A673 (cell line): Measurements from ENCODE around the gene DCLK1. TPM values are rescaled to one million over a fixed set of nuclear protein-coding genes. Genes with fewer than 3 reads are reported as not detected.

Experiments
- BruUV-seq: library from RNA; stranded (reverse); fragments of 400-500 nt; replicated peaks from 2 replicates; lab custom pipeline; 2021; lab: Mats Ljungman, UMichigan
- CTCF ChIA-PET: fragments of 300-600 bp; sonication (Branson Sonifier 250); formaldehyde crosslinking; loops from one replicate; lab custom pipeline; 2022; ENCODE audit warnings: antibody characterized with exemption; lab: Charles Lee
- POLR2A ChIA-PET: fragments of 300-600 bp; sonication (Branson Sonifier 250); formaldehyde crosslinking; loops from one replicate; lab custom pipeline; 2022; ENCODE audit warnings: antibody characterized with exemption; ENCODE audit not compliant: low non-redundant PET; lab: Charles Lee
- DNase-seq: peaks from one replicate; pipeline ENCODE4 v3.0.0-alpha.2; 2015; ENCODE audit warnings: low spot score
- H3K27ac ChIP-seq: fragments of 200-600 bp; sonication (generic); 2 replicates; pipeline ENCODE4 v1.5.1; 2016; ENCODE audit warnings: mixed run types, low read depth, mild to moderate bottlenecking, mixed read lengths, antibody characterized with exemption, low read length; ENCODE audit not compliant: poor library complexity, severe bottlenecking
- H3K27me3 ChIP-seq: fragments of 200-600 bp; sonication (generic); replicated peaks from 2 replicates; pipeline ENCODE4 v1.6.1; 2017; ENCODE audit warnings: mixed run types, low read depth, mild to moderate bottlenecking, mixed read lengths, antibody characterized with exemption, low read length; ENCODE audit not compliant: insufficient read depth, poor library complexity
- H3K36me3 ChIP-seq: fragments of 200-600 bp; sonication (generic); 2 replicates; pipeline ENCODE4 v1.6.1; 2016; ENCODE audit warnings: mixed run types, mild to moderate bottlenecking, mixed read lengths, antibody characterized with exemption, low read length; ENCODE audit not compliant: insufficient read depth, poor library complexity, severe bottlenecking
- H3K4me1 ChIP-seq: fragments of 200-600 bp; sonication (generic); 2 replicates; pipeline ENCODE4 v1.6.1; 2017; ENCODE audit warnings: mixed run types, mild to moderate bottlenecking, mixed read lengths, antibody characterized with exemption, low read length; ENCODE audit not compliant: insufficient read depth, poor library complexity, severe bottlenecking
- H3K4me3 ChIP-seq: fragments of 200-600 bp; sonication (generic); 2 replicates; pipeline ENCODE4 v1.5.1; 2016; ENCODE audit warnings: low read depth, mixed run types, mild to moderate bottlenecking, mixed read lengths, low read length; ENCODE audit not compliant: poor library complexity, severe bottlenecking
- H3K9me3 ChIP-seq: fragments of 200-600 bp; sonication (generic); 2 replicates; pipeline ENCODE4 v1.6.1; 2016; ENCODE audit warnings: mixed run types, low read depth, mild to moderate bottlenecking, mixed read lengths, antibody characterized with exemption, low read length; ENCODE audit not compliant: poor library complexity, severe bottlenecking
- EZH2 ChIP-seq: fragments of 200-600 bp; sonication (generic); IDR thresholded peaks from 2 replicates; pipeline ENCODE4 v1.6.1; 2017; ENCODE audit warnings: borderline replicate concordance, low read depth, mild to moderate bottlenecking, mixed read lengths, antibody characterized with exemption, low read length; ENCODE audit not compliant: poor library complexity, severe bottlenecking
- intact Hi-C: fragments of 100-400 bp; cut with micrococcal nuclease; formaldehyde crosslinking; loops from one replicate; pipeline ENCODE4 v1.10.0; 2022; ENCODE audit not compliant: unreplicated experiment
- total RNA-seq: library from RNA; stranded (reverse); gene quantifications from 2 replicates; pipeline ENCODE4 v1.2.3, GENCODE V29; 2021
- TF ChIP-seq, protein P1 (sequence below): fragments of 300-800, 200-600 bp; sonication (generic); conservative IDR thresholded peaks from 2 replicates; pipeline ENCODE4 v1.5.1; 2017; ENCODE audit warnings: low read depth, mild to moderate bottlenecking, antibody characterized with exemption, low read length, moderate library complexity, mixed read lengths

The DCLK1 gene
- total RNA-seq, 1 experiment from 2014 or later, result 11.2 TPM

DNA sequence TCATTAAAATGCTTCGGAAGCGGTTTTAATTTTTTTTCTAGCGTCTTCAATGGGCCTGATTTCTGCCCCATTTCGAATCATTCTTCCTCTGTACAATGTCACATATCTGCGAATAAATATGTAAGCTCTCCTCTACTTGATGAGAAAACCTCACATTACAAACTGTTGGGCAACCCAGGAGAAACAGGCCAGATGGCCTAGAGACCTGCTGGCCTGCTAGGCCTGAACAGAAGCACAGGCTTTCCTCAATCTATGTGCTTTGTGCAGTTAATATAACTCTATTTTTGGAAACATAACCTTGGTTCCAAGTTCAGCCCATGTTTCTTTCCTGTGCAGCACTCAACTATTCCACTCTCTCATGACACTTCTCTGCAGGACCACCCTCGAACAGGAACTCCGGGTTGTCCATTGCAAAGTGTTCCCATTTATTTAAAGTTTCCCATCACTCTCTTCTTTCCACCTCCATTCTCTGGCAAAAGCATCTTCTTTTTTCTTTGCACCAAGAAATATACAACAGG is 42.0 kb downstream of the DCLK1 start:
- no TSS peak for BruUV-seq
- Histone ChIP-seq H3K27me3 (no peaks in the 10 kb centered on the region), H3K9me3 (no peaks in the 10 kb centered on the region), H3K4me1 (peaks cover 7% of the 10 kb centered on the region), H3K36me3 (no peaks in the 10 kb centered on the region), H3K27ac (no peak overlapping the region), H3K4me3 (no peak overlapping the region)
- DNase-seq, result no peak
- intact Hi-C loops, result no loop called here
- ChIA-PET POLR2A (no interaction called here), CTCF (no interaction called here)
- TF ChIP-seq, protein P1, sequence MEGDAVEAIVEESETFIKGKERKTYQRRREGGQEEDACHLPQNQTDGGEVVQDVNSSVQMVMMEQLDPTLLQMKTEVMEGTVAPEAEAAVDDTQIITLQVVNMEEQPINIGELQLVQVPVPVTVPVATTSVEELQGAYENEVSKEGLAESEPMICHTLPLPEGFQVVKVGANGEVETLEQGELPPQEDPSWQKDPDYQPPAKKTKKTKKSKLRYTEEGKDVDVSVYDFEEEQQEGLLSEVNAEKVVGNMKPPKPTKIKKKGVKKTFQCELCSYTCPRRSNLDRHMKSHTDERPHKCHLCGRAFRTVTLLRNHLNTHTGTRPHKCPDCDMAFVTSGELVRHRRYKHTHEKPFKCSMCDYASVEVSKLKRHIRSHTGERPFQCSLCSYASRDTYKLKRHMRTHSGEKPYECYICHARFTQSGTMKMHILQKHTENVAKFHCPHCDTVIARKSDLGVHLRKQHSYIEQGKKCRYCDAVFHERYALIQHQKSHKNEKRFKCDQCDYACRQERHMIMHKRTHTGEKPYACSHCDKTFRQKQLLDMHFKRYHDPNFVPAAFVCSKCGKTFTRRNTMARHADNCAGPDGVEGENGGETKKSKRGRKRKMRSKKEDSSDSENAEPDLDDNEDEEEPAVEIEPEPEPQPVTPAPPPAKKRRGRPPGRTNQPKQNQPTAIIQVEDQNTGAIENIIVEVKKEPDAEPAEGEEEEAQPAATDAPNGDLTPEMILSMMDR, result no peak
- TF ChIP-seq EZH2, result no peak

DNA sequence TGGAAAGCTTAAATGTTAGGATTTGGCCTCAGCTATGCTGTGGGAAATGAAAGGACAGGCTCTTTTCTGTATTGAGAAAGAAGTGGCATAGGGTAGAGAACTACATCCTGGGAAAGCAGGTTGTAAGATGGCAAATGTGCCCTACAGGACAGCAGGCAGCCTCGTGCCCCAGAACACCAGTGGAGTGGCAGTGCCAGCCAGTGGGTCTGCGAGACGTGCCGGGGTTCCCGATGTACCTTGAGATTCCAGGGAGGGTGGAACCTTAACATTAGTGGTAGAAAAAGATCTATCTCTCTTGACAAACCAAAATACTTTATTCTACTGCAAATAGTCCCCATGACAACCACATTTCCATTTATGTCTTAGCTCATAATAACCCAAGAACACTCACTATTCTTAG is 42.7 kb downstream of the DCLK1 start:
- POLR2A ChIA-PET, result no interaction called here
- BruUV-seq, result no TSS peak
- H3K27ac ChIP-seq, result no peak overlapping the region
- intact Hi-C loops, result no loop called here
- no peak for DNase-seq
- H3K4me3 ChIP-seq, result no peak overlapping the region
- H3K4me1 ChIP-seq, result peaks cover 5% of the 10 kb centered on the region
- CTCF ChIA-PET, result no interaction called here
- no peaks in the 10 kb centered on the region for H3K36me3 ChIP-seq
- H3K27me3 ChIP-seq, result no peaks in the 10 kb centered on the region
- H3K9me3 ChIP-seq, result no peaks in the 10 kb centered on the region
- no peak for TF ChIP-seq EZH2
- TF ChIP-seq, protein P1, result no peak

DNA sequence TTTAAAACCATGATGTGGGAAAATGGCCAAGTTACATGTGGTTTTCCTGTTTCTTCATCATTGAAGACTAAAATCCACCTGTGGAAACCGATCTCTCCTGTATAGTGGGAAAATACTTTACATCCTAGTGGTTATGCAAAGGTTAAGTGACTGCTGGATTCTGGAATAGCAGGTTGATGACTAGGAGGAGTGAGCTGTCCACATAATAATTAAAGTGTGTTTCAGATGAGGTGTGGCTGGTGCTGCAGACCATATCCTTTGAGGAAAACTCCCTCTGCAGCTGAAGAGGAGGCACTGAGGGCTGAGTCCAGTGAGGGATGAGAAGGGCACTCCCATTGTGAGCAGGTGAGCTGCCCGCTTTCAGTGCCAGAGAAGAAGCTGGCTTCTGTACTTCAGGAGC is 43.2 kb downstream of the DCLK1 start:
- Histone ChIP-seq H3K36me3 (no peaks in the 10 kb centered on the region), H3K27me3 (no peaks in the 10 kb centered on the region), H3K4me3 (no peak overlapping the region), H3K27ac (no peak overlapping the region), H3K4me1 (peaks cover 5% of the 10 kb centered on the region), H3K9me3 (no peaks in the 10 kb centered on the region)
- TF ChIP-seq, protein P1, result no peak
- TF ChIP-seq EZH2, result no peak
- intact Hi-C loops, result no loop called here
- no peak for DNase-seq
- CTCF ChIA-PET, result no interaction called here
- POLR2A ChIA-PET, result no interaction called here
- BruUV-seq, result no TSS peak
